GM12878 (cell line): ENCODE data around the gene MEG3. TPM values are rescaled to one million over a fixed set of nuclear protein-coding genes. Genes with fewer than 3 reads are reported as not detected.

ENCODE experiments used
- ASH2L ChIP-seq: fragments of 300-600, 200-600 bp; sonication (generic); IDR thresholded peaks from 2 replicates; pipeline ENCODE4 v1.6.1; 2017; ENCODE audit warnings: low read depth, mild to moderate bottlenecking, borderline replicate concordance
- CREM ChIP-seq: IDR thresholded peaks from 2 replicates; pipeline ENCODE4 v1.6.1; 2014; ENCODE audit warnings: antibody characterized with exemption, low read depth
- EED ChIP-seq: sonication (generic); IDR thresholded peaks from 2 replicates; pipeline ENCODE4 v1.6.1; 2016; ENCODE audit warnings: antibody characterized with exemption, low read depth
- HDAC2 ChIP-seq: fragments of 200-600 bp; sonication (generic); IDR thresholded peaks from 2 replicates; pipeline ENCODE4 v1.6.1; 2017
- IRF3 ChIP-seq: fragments of 450-650 bp; IDR thresholded peaks from 2 replicates; pipeline ENCODE4 v1.6.1; 2014; ENCODE audit warnings: mild to moderate bottlenecking
- IRF4 ChIP-seq: IDR thresholded peaks from 2 replicates; pipeline ENCODE4 v1.6.1; 2011; ENCODE audit warnings: low read depth, low read length
- NKRF ChIP-seq: fragments of 450-650 bp; conservative IDR thresholded peaks from 2 replicates; pipeline ENCODE4 v1.6.1; 2017; ENCODE audit warnings: mild to moderate bottlenecking, moderate library complexity
- PML ChIP-seq: IDR thresholded peaks from 2 replicates; pipeline ENCODE4 v1.6.1; 2012; ENCODE audit warnings: low read length, inconsistent platforms
- ZBTB33 ChIP-seq: fragments of 450-650 bp; IDR thresholded peaks from 2 replicates; pipeline ENCODE4 v1.6.1; 2017; ENCODE audit warnings: mild to moderate bottlenecking
- polyA plus RNA-seq, 11 experiments: library from polyadenylated mRNA; depleted of rRNA in 4 of 11; unstranded in 6 of 11; stranded (reverse) in 5 of 11; fragments of >200 nt; fragmentation: Nextera tagmentation in 4 of 11; fragmentation: Illumina TruSeq in 1 of 11; extraction: Ambion mirVana in 4 of 11; extraction: Trizol in 1 of 11; gene quantifications; 1 replicate in 1 of 11; 2 replicates in 10 of 11; pipeline versions ENCODE4 v1.2.1 to v1.2.3, GENCODE V29; 2011 to 2016; ENCODE audit warnings: inconsistent platforms in 2 of 11, missing spikeins in 2 of 11, low read depth in 1 of 11
- total RNA-seq, 4 experiments: library from RNA; depleted of rRNA in 3 of 4; stranded (reverse); fragments of >200 nt in 3 of 4; fragmentation: Illumina TruSeq in 1 of 4; extraction: Trizol in 1 of 4; gene quantifications; 2 replicates each; pipeline versions ENCODE4 v1.2.1 to v1.2.3, GENCODE V29; 2013 to 2021

MEG3 gene
- total and polyA plus RNA-seq, 10 of the 15 experiments (the other 5 are each of a cell fraction or from before 2014, with no cell fraction given) = 0.03 to 2.9 (median 0.95) TPM; not detected in 7

GRCh38 chr14:100838493-100839314 lies 12.8 kb downstream of the MEG3 start (continued):
- TF ChIP-seq IRF3 (no peak), ASH2L (no peak), HDAC2 (no peak), NKRF (no peak), EED (no peak), PML (no peak), CREM (no peak), ZBTB33 (no peak), IRF4 (no peak)
